ENCODE measurements around the gene FAR2.
"Not testable (repeated sequence)": the region's sequence is repeated elsewhere in the genome, so short reads cannot be mapped to it uniquely, and the experiment has no call there.

The FAR2 gene

DNA sequence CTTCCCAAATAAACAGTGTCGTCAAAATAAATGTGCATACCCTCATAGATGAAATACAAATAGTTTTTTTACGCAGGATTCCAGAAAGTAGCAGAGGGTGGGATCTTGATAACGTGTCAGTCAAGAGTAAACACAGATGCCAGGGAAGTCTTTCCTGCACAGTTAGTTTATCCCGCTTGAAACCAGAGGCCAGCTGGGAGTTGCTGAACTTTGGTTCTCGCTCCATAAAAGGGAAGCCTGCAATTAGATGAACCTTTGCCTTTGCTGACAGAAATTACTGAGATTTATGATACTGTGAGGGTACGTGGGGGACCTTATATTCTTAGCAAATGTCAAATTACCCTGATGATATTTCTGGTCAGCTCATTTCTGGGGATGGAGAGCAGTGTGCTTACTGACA is 18.9 kb downstream of the FAR2 start:
- TF ChIP-seq, protein P1, sequence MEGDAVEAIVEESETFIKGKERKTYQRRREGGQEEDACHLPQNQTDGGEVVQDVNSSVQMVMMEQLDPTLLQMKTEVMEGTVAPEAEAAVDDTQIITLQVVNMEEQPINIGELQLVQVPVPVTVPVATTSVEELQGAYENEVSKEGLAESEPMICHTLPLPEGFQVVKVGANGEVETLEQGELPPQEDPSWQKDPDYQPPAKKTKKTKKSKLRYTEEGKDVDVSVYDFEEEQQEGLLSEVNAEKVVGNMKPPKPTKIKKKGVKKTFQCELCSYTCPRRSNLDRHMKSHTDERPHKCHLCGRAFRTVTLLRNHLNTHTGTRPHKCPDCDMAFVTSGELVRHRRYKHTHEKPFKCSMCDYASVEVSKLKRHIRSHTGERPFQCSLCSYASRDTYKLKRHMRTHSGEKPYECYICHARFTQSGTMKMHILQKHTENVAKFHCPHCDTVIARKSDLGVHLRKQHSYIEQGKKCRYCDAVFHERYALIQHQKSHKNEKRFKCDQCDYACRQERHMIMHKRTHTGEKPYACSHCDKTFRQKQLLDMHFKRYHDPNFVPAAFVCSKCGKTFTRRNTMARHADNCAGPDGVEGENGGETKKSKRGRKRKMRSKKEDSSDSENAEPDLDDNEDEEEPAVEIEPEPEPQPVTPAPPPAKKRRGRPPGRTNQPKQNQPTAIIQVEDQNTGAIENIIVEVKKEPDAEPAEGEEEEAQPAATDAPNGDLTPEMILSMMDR (IDR thresholded peaks at IDR 0.05; ENCODE audit: low read depth, low read length): no peak
- TF ChIP-seq EZH2phosphoT487 (IDR thresholded peaks at IDR 0.05; ENCODE audit: low read depth): no peak
- Histone ChIP-seq H4K20me1 (ENCODE audit: insufficient read depth, low read length) (no peaks in the 10 kb centered on the region), H3K36me3 (replicated peaks; ENCODE audit: low read depth, low read length) (no peaks in the 10 kb centered on the region), H3K4me2 (ENCODE audit: low read length) (no peak overlapping the region), H3K4me1 (ENCODE audit: low read length) (peaks cover 15% of the 10 kb centered on the region), H3K79me2 (ENCODE audit: low read length) (no peaks in the 10 kb centered on the region), H3K4me3 (ENCODE audit: low read length) (no peak overlapping the region), H3K27ac (ENCODE audit: low read length) (no peak overlapping the region), H3K27me3 (ENCODE audit: low read depth, low read length) (peaks cover 30% of the 10 kb centered on the region), H2AFZ (ENCODE audit: low read depth, low read length) (no peak overlapping the region), H3K9ac (ENCODE audit: low read length) (no peak overlapping the region), H3K9me3 (ENCODE audit: insufficient read depth, low read length) (no peaks in the 10 kb centered on the region)

DNA sequence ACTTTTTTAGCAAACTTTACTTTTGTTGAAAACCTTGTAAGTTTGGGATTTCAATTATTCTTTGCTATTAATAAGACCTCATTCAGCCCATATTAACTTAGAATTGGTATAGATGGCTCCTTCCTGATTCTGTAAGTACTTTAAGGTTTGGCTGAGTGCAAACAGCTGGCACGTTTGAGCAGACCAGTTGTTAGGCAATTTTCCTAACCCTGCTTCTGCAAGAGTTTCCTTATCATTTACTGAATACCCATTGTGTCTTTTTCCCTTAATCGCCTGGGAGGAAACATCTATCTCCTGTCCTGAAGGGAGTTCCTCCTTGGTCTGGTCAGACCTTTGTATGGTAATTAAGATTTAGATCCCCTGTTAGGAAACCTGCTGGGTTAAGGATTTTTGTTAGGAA is 20.9 kb downstream of the FAR2 start:
- not testable (repeated sequence) for H2AFZ ChIP-seq (ENCODE audit: low read depth, low read length); H3K4me2 ChIP-seq (ENCODE audit: low read length); H3K9ac ChIP-seq (ENCODE audit: low read length); H3K27ac ChIP-seq (ENCODE audit: low read length); H3K79me2 ChIP-seq (ENCODE audit: low read length); H3K4me1 ChIP-seq (ENCODE audit: low read length); H3K4me3 ChIP-seq (ENCODE audit: low read length); H3K36me3 ChIP-seq (replicated peaks; ENCODE audit: low read depth, low read length); H4K20me1 ChIP-seq (ENCODE audit: insufficient read depth, low read length); H3K9me3 ChIP-seq (ENCODE audit: insufficient read depth, low read length)
- H3K27me3 ChIP-seq (ENCODE audit: low read depth, low read length): peaks cover 19% of the 10 kb centered on the region

DNA sequence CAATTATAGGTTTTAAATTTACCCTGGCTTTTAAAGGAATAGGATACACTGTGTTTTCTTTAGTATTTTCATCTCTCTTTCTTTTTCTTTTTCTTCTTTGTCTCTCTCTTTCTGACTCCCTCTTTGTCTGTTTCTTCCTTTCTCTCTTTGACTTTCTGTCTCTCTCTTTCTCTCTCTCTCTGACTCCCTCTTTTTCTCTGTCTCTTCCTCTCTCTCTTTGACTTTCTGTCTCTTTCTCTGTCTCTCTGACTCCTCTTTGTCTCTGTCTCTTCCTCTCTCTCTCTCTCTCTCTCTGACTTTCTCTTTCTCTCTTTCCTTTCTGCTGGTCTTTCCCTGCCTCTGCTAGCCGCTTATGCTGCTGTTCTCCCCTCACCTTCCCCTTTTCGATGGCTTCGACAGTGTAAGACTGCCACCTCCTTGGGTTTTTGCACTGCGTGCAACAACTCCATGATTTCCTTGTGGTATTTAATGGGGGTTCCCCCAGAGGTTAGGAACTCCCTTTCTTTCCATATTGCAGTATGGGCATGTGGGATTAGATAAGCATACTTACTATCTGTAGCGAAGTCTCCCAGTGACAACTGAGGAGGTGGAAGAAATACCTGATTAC is 21.5 kb downstream of the FAR2 start:
- not testable (repeated sequence) for H3K79me2 ChIP-seq (ENCODE audit: low read length); H3K4me2 ChIP-seq (ENCODE audit: low read length)

DNA sequence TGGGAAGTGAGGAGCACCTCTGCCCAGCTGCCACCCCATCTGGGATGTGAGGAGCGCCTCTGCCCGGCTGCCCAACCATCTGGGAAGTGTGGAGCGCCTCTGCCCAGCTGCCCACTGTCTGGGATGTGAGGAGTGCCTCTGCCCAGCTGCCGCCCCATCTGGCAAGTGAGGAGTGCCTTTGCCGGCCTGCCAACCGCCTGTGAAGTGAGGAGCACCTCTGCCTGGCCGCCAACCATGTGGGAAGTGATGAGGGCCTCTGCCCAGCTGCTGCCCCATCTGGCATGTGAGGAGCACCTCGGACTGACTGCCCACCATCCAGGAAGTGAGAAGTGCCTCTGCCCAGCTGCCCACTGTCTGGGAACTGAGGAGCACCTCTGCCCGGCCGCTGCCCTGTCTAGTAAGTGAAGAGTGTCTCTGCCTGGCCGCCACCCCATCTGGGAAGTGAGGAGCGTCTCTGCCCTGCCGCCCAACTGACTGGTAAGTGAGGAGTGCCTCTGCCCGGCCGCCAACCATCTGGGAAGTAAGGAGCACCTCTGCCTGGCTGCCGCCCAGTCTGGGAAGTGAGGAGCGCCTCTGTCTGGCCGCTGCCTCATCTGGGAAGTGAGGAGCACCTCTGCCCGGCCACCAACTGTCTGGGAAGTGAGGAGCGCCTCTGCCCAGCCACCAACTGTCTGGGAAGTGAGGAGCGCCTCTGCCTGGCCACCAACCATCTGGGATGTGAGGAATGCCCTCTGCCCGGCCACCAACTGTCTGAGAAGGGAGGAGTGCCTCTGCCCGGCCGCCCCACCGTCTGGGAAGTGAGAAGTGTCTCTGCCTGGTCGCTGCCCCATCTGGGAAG is 22.6 kb downstream of the FAR2 start:
- H3K27ac ChIP-seq (ENCODE audit: low read length): no peak overlapping the region
- no peaks in the 10 kb centered on the region for H3K36me3 ChIP-seq (replicated peaks; ENCODE audit: low read depth, low read length)
- H3K4me3 ChIP-seq (ENCODE audit: low read length): no peak overlapping the region
- no peak overlapping the region for H2AFZ ChIP-seq (ENCODE audit: low read depth, low read length)
- H3K79me2 ChIP-seq (ENCODE audit: low read length): no peaks in the 10 kb centered on the region
- H3K9me3 ChIP-seq (ENCODE audit: insufficient read depth, low read length): no peaks in the 10 kb centered on the region
- no peaks in the 10 kb centered on the region for H3K4me1 ChIP-seq (ENCODE audit: low read length)
- TF ChIP-seq, protein P1 (IDR thresholded peaks at IDR 0.05; ENCODE audit: low read depth, low read length): no peak
- TF ChIP-seq EZH2phosphoT487 (IDR thresholded peaks at IDR 0.05; ENCODE audit: low read depth): no peak
- no peak overlapping the region for H3K9ac ChIP-seq (ENCODE audit: low read length)
- H4K20me1 ChIP-seq (ENCODE audit: insufficient read depth, low read length): no peaks in the 10 kb centered on the region
- H3K4me2 ChIP-seq (ENCODE audit: low read length): no peak overlapping the region
- H3K27me3 ChIP-seq (ENCODE audit: low read depth, low read length): peaks cover 10% of the 10 kb centered on the region

More for the DNA sequence above, 21.5 kb downstream of the FAR2 start:
- not testable (repeated sequence) for H2AFZ ChIP-seq (ENCODE audit: low read depth, low read length); H3K4me1 ChIP-seq (ENCODE audit: low read length); H4K20me1 ChIP-seq (ENCODE audit: insufficient read depth, low read length); H3K4me3 ChIP-seq (ENCODE audit: low read length); H3K9me3 ChIP-seq (ENCODE audit: insufficient read depth, low read length); H3K36me3 ChIP-seq (replicated peaks; ENCODE audit: low read depth, low read length); H3K9ac ChIP-seq (ENCODE audit: low read length); H3K27ac ChIP-seq (ENCODE audit: low read length)
- peaks cover 18% of the 10 kb centered on the region for H3K27me3 ChIP-seq (ENCODE audit: low read depth, low read length)

DNA sequence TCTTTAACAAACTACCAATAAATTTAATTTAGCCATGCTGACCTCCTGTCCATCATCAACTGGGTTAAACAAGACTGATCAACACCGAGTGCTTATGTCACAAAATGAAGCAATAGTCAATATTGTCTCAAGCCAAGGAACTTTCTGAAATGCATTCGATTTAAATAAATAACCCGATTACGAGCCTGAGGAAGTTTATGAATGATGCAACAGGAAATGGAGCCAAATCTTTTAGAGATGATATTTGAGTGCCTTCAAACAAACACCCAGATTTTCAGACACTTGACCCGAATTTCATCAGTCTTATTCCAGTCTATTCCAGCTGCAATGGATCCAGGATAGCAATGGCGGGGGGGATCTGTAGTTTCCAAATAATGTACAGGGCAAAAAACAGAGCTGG is 27.9 kb downstream of the FAR2 start:
- Histone ChIP-seq H3K27ac (ENCODE audit: low read length) (no peak overlapping the region), H3K4me2 (ENCODE audit: low read length) (no peak overlapping the region), H3K36me3 (replicated peaks; ENCODE audit: low read depth, low read length) (no peaks in the 10 kb centered on the region), H3K27me3 (ENCODE audit: low read depth, low read length) (no peaks in the 10 kb centered on the region), H4K20me1 (ENCODE audit: insufficient read depth, low read length) (no peaks in the 10 kb centered on the region), H3K79me2 (ENCODE audit: low read length) (no peaks in the 10 kb centered on the region), H3K9me3 (ENCODE audit: insufficient read depth, low read length) (no peaks in the 10 kb centered on the region), H3K9ac (ENCODE audit: low read length) (no peak overlapping the region), H3K4me3 (ENCODE audit: low read length) (no peak overlapping the region), H3K4me1 (ENCODE audit: low read length) (no peaks in the 10 kb centered on the region), H2AFZ (ENCODE audit: low read depth, low read length) (no peak overlapping the region)
- TF ChIP-seq, protein P1 (IDR thresholded peaks at IDR 0.05; ENCODE audit: low read depth, low read length): no peak
- TF ChIP-seq EZH2phosphoT487 (IDR thresholded peaks at IDR 0.05; ENCODE audit: low read depth): no peak

DNA sequence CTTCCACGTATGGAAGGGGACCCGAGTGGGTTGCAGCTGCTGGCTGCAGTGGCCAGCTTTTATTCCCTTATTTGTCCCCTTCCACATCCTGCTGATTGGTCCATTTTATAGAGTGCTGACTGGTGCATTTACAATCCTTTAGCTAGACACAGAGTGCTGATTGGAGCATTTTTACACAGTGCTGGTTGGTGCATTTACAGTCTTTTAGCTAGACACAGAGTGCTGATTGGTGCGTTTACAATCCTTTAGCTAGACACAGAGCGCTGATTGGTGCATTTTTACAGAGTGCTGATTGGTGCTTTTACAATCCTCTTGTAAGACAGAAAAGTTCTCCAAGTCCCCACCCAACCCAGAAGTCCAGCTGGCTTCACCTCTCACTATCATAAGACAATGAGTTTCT is 33.2 kb downstream of the FAR2 start:
- not testable (repeated sequence) for H3K4me3 ChIP-seq (ENCODE audit: low read length); H3K27ac ChIP-seq (ENCODE audit: low read length); H3K9me3 ChIP-seq (ENCODE audit: insufficient read depth, low read length); H3K9ac ChIP-seq (ENCODE audit: low read length); H3K4me2 ChIP-seq (ENCODE audit: low read length); H3K36me3 ChIP-seq (replicated peaks; ENCODE audit: low read depth, low read length); H3K4me1 ChIP-seq (ENCODE audit: low read length); H2AFZ ChIP-seq (ENCODE audit: low read depth, low read length); H3K79me2 ChIP-seq (ENCODE audit: low read length); H4K20me1 ChIP-seq (ENCODE audit: insufficient read depth, low read length); H3K27me3 ChIP-seq (ENCODE audit: low read depth, low read length)

All from OCI-LY3 (cell line).